ENCODE measurements around the gene ALDH16A1.

ALDH16A1 gene

GRCh38 chr19:49486232-49486631, 33.2 kb downstream of the ALDH16A1 start:
- Histone ChIP-seq H3K36me3 (replicated peaks in 1 of 2; ENCODE audit: control insufficient read depth in 2 of 2, insufficient read depth in 2 of 2, low read length in 2 of 2) (peaks cover 24 to 31% of the 10 kb centered on the region in 2 donors), H4K91ac (ENCODE audit: low read depth, low read length, poor library complexity) (no peak overlapping the region), H3K27me3 (ENCODE audit: control insufficient read depth in 3 of 3, insufficient read depth in 3 of 3, low read depth in 1 of 3, low read length in 3 of 3) (no peaks in the 10 kb centered on the region), H2AK5ac (ENCODE audit: low read depth, low read length) (peak overlapping the region; percentile 71), H3K4me1 (ENCODE audit: control insufficient read depth in 2 of 2, insufficient read depth in 1 of 2, low read depth in 1 of 2, low read length in 2 of 2) (peaks cover 7 to 8% of the 10 kb centered on the region in 2 donors), H3K9me3 (replicated peaks in 1 of 2; ENCODE audit: control insufficient read depth in 2 of 2, insufficient read depth in 1 of 2, low read depth in 1 of 2, low read length in 2 of 2) (no peaks in the 10 kb centered on the region), H4K8ac (ENCODE audit: low read depth, low read length) (no peak overlapping the region), H3K14ac (ENCODE audit: low read length) (no peak overlapping the region), H3K4me3 (ENCODE audit: low read length in 2 of 2) (no peak overlapping the region), H2BK15ac (ENCODE audit: low read length) (no peak overlapping the region), H3K9ac (ENCODE audit: low read depth, low read length, poor library complexity) (no peak overlapping the region), H2BK120ac (ENCODE audit: low read depth, low read length) (peak overlapping the region; percentile 78), H2AFZ (ENCODE audit: low read length) (no peak overlapping the region), H3K79me1 (ENCODE audit: low read depth, low read length) (peaks cover 14% of the 10 kb centered on the region), H3K4ac (ENCODE audit: low read length) (no peak overlapping the region), H3K18ac (ENCODE audit: low read length) (no peak overlapping the region), H3K27ac (replicated peaks; ENCODE audit: low read length) (no peak overlapping the region), H2BK5ac (ENCODE audit: low read length) (no peak overlapping the region), H3K4me2 (ENCODE audit: insufficient read depth, low read length, poor library complexity, severe bottlenecking) (no peak overlapping the region), H2BK12ac (ENCODE audit: low read length) (no peak overlapping the region), H3K23ac (ENCODE audit: low read depth, low read length, poor library complexity) (no peak overlapping the region)
- no CpG with 5 or more reads among the region's 7 CpGs for WGBS, 2 donors (ENCODE audit: extremely low coverage in 2 of 2, insufficient read length in 2 of 2, insufficient replicate concordance in 1 of 2)
- no peak for DNase-seq (ENCODE audit: low spot score)

GRCh38 chr19:49486710-49487276, 33.8 kb downstream of the ALDH16A1 start:
- no CpG with 5 or more reads among the region's 23 CpGs for WGBS, 2 donors (ENCODE audit: extremely low coverage in 2 of 2, insufficient read length in 2 of 2, insufficient replicate concordance in 1 of 2)
- Histone ChIP-seq H3K4me3 (ENCODE audit: low read length in 2 of 2) (peak overlapping the region in 1 of 2 donors; percentile 24), H3K27ac (replicated peaks; ENCODE audit: low read length) (no peak overlapping the region)

GRCh38 chr19:49487277-49488045, 34.4 kb downstream of the ALDH16A1 start, which contains the start of gene RPL13A:
Gene RPL13A, plus strand, starts transcription at chr19:49487608. Its CDS starts 22 bp downstream, at chr19:49487630.
- Histone ChIP-seq H2AK5ac (ENCODE audit: low read depth, low read length) (peak within 1 kb of the TSS; percentile 71), H3K4ac (ENCODE audit: low read length) (no peak within 1 kb of the TSS), H4K8ac (ENCODE audit: low read depth, low read length) (peak within 1 kb of the TSS; percentile 74), H3K27me3 (ENCODE audit: control insufficient read depth in 3 of 3, insufficient read depth in 3 of 3, low read depth in 1 of 3, low read length in 3 of 3) (no peaks in the 10 kb centered on the region), H3K14ac (ENCODE audit: low read length) (peak within 1 kb of the TSS; percentile 86), H2BK12ac (ENCODE audit: low read length) (no peak within 1 kb of the TSS), H3K4me3 (ENCODE audit: low read length in 2 of 2) (peak within 1 kb of the TSS; percentile 89 to 98), H3K36me3 (replicated peaks in 1 of 2; ENCODE audit: control insufficient read depth in 2 of 2, insufficient read depth in 2 of 2, low read length in 2 of 2) (peaks cover 35 to 43% of the 10 kb centered on the region in 2 donors), H3K18ac (ENCODE audit: low read length) (peak within 1 kb of the TSS; percentile 92), H3K4me2 (ENCODE audit: insufficient read depth, low read length, poor library complexity, severe bottlenecking) (peak within 1 kb of the TSS; percentile 79), H3K27ac (replicated peaks; ENCODE audit: low read length) (peak within 1 kb of the TSS; percentile 40), H3K9ac (ENCODE audit: low read depth, low read length, poor library complexity) (peak within 1 kb of the TSS; percentile 91), H2AFZ (ENCODE audit: low read length) (peak within 1 kb of the TSS; percentile 89), H2BK5ac (ENCODE audit: low read length) (peak within 1 kb of the TSS; percentile 77), H2BK120ac (ENCODE audit: low read depth, low read length) (peak within 1 kb of the TSS; percentile 78), H3K79me1 (ENCODE audit: low read depth, low read length) (peaks cover 14% of the 10 kb centered on the region), H3K23ac (ENCODE audit: low read depth, low read length, poor library complexity) (peak within 1 kb of the TSS; percentile 83), H3K4me1 (ENCODE audit: control insufficient read depth in 2 of 2, insufficient read depth in 1 of 2, low read depth in 1 of 2, low read length in 2 of 2) (peaks cover 7 to 8% of the 10 kb centered on the region in 2 donors), H2BK15ac (ENCODE audit: low read length) (no peak within 1 kb of the TSS), H4K91ac (ENCODE audit: low read depth, low read length, poor library complexity) (no peak within 1 kb of the TSS), H3K9me3 (replicated peaks in 1 of 2; ENCODE audit: control insufficient read depth in 2 of 2, insufficient read depth in 1 of 2, low read depth in 1 of 2, low read length in 2 of 2) (no peaks in the 10 kb centered on the region)
- peak; percentile 100 for DNase-seq (ENCODE audit: low spot score)
- no CpG with 5 or more reads among the region's 57 CpGs for WGBS, 2 donors (ENCODE audit: extremely low coverage in 2 of 2, insufficient read length in 2 of 2, insufficient replicate concordance in 1 of 2)

More at GRCh38 chr19:49486710-49487276, 33.8 kb downstream of the ALDH16A1 start:
- DNase-seq (ENCODE audit: low spot score): no peak
- Histone ChIP-seq H3K9ac (ENCODE audit: low read depth, low read length, poor library complexity) (no peak overlapping the region), H4K8ac (ENCODE audit: low read depth, low read length) (peak overlapping the region; percentile 74), H2BK12ac (ENCODE audit: low read length) (no peak overlapping the region), H4K91ac (ENCODE audit: low read depth, low read length, poor library complexity) (no peak overlapping the region), H3K23ac (ENCODE audit: low read depth, low read length, poor library complexity) (peak overlapping the region; percentile 40), H2BK120ac (ENCODE audit: low read depth, low read length) (peak overlapping the region; percentile 78), H3K27me3 (ENCODE audit: control insufficient read depth in 3 of 3, insufficient read depth in 3 of 3, low read depth in 1 of 3, low read length in 3 of 3) (no peaks in the 10 kb centered on the region), H3K79me1 (ENCODE audit: low read depth, low read length) (peaks cover 14% of the 10 kb centered on the region), H2BK15ac (ENCODE audit: low read length) (no peak overlapping the region), H2AK5ac (ENCODE audit: low read depth, low read length) (peak overlapping the region; percentile 71), H3K4me1 (ENCODE audit: control insufficient read depth in 2 of 2, insufficient read depth in 1 of 2, low read depth in 1 of 2, low read length in 2 of 2) (peaks cover 7 to 8% of the 10 kb centered on the region in 2 donors), H3K14ac (ENCODE audit: low read length) (no peak overlapping the region), H3K18ac (ENCODE audit: low read length) (peak overlapping the region; percentile 92), H3K4me2 (ENCODE audit: insufficient read depth, low read length, poor library complexity, severe bottlenecking) (no peak overlapping the region), H2BK5ac (ENCODE audit: low read length) (peak overlapping the region; percentile 77), H3K4ac (ENCODE audit: low read length) (no peak overlapping the region), H3K36me3 (replicated peaks in 1 of 2; ENCODE audit: control insufficient read depth in 2 of 2, insufficient read depth in 2 of 2, low read length in 2 of 2) (peaks cover 28 to 37% of the 10 kb centered on the region in 2 donors), H3K9me3 (replicated peaks in 1 of 2; ENCODE audit: control insufficient read depth in 2 of 2, insufficient read depth in 1 of 2, low read depth in 1 of 2, low read length in 2 of 2) (no peaks in the 10 kb centered on the region), H2AFZ (ENCODE audit: low read length) (peak overlapping the region; percentile 89)

Data from neuronal stem cell (in vitro differentiated cells).